ENCODE measurements around the gene DBP.

DBP gene

DNA sequence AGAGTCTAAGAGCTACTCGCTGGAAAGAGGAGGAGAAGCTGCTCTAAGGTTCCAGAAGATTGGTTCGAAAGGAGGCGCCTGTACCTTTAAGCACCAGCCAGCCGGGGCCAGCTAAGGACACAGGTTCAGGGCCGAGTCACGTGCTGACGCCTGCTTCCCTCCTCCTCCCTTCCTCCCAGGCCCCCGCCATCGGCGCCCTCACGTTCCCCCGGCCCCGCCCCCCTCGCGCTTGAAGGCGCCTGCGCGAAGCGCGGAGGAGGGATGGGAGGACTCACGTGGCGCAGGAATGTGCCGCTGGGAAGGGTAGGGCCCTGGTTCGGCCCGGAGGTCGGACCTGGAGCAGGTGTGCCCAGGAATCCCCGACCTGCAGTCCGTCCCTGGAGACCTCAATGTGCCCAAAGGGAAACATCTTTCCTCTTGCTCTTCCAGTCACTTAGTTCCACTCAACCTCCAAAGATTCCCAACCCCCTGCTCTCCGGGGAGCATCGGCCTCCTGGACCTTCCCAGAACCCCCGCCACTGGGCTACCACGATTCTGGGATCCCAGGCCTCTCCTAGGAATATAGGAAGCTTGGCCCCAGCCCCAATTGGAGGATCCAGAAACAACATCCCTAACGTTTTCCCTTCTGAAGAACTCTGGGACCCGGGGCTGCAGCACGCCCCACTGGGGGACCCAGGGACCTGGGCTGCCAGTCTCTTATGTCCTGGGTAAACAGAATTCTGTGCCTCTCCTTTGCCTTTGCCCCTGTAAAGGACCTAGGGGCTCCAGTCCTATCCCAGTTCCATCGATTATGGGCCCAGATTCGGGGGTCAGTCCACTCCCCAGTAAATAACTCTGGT lies 2.5 kb downstream of the DBP start (continued):
- TF ChIP-seq SP2 (tag by site-specific recombination; IDR thresholded peaks at IDR 0.05) (peak; percentile 83), ZSCAN30 (tag by site-specific recombination; IDR thresholded peaks at IDR 0.05) (peak; percentile 96), ZNF660 (tag by site-specific recombination; IDR thresholded peaks at IDR 0.05) (0 out of 2 replicates have a peak, but pooled peaks have one; percentile 10), ZBTB8A (tag by site-specific recombination; IDR thresholded peaks at IDR 0.05) (peak; percentile 59), ZNF610 (tag by site-specific recombination; IDR thresholded peaks at IDR 0.05; ENCODE audit: borderline replicate concordance) (no peak), SP7 (tag by site-specific recombination; IDR thresholded peaks at IDR 0.05) (peak; percentile 69), ZBTB21 (tag by site-specific recombination; IDR thresholded peaks at IDR 0.05) (no peak), ZNF10 (tag by site-specific recombination; IDR thresholded peaks at IDR 0.05) (0 out of 2 replicates have a peak, but pooled peaks have one; percentile 14), BCL11B (tag by site-specific recombination; IDR thresholded peaks at IDR 0.05; ENCODE audit: low read depth) (peak; percentile 91), HOXC10 (CRISPR knock-in tag; IDR thresholded peaks at IDR 0.05) (no peak), ZNF221 (tag by site-specific recombination; IDR thresholded peaks at IDR 0.05; ENCODE audit: borderline replicate concordance) (no peak), GLIS1 (tag by site-specific recombination; IDR thresholded peaks at IDR 0.05) (peak; percentile 78), ZNF132 (tag by site-specific recombination; IDR thresholded peaks at IDR 0.05; ENCODE audit: borderline replicate concordance) (no peak), ZNF600 (tag by site-specific recombination; IDR thresholded peaks at IDR 0.05) (peak; percentile 89; the same call in 1 of the 2 replicates), ZEB2 (tag by site-specific recombination; IDR thresholded peaks at IDR 0.05) (peak; percentile 68), ZNF623 (tag by site-specific recombination; IDR thresholded peaks at IDR 0.05) (no peak), ZNF223 (tag by site-specific recombination; IDR thresholded peaks at IDR 0.05) (peak; percentile 64; the same call in 1 of the 2 replicates), KLF16 (tag by site-specific recombination; IDR thresholded peaks at IDR 0.05) (peak; percentile 89), ZNF140 (tag by site-specific recombination; IDR thresholded peaks at IDR 0.05) (no peak), ZNF24 (tag by site-specific recombination; IDR thresholded peaks at IDR 0.05) (peak; percentile 87), ZNF211 (tag by site-specific recombination; IDR thresholded peaks at IDR 0.05; ENCODE audit: low read depth) (no peak), ZNF121 (tag by site-specific recombination; IDR thresholded peaks at IDR 0.05) (no peak), YY1 (tag by site-specific recombination; IDR thresholded peaks at IDR 0.05) (no peak), SP3 (tag by site-specific recombination; IDR thresholded peaks at IDR 0.05) (peak; percentile 83), ZNF747 (tag by site-specific recombination; IDR thresholded peaks at IDR 0.05) (no peak), KLF9 (tag by site-specific recombination; IDR thresholded peaks at IDR 0.05; ENCODE audit: low read depth) (peak; percentile 95), ZFP37 (tag by site-specific recombination; IDR thresholded peaks at IDR 0.05) (0 out of 2 replicates have a peak, but pooled peaks have one; percentile 20)
- TF ChIP-seq, protein P1, sequence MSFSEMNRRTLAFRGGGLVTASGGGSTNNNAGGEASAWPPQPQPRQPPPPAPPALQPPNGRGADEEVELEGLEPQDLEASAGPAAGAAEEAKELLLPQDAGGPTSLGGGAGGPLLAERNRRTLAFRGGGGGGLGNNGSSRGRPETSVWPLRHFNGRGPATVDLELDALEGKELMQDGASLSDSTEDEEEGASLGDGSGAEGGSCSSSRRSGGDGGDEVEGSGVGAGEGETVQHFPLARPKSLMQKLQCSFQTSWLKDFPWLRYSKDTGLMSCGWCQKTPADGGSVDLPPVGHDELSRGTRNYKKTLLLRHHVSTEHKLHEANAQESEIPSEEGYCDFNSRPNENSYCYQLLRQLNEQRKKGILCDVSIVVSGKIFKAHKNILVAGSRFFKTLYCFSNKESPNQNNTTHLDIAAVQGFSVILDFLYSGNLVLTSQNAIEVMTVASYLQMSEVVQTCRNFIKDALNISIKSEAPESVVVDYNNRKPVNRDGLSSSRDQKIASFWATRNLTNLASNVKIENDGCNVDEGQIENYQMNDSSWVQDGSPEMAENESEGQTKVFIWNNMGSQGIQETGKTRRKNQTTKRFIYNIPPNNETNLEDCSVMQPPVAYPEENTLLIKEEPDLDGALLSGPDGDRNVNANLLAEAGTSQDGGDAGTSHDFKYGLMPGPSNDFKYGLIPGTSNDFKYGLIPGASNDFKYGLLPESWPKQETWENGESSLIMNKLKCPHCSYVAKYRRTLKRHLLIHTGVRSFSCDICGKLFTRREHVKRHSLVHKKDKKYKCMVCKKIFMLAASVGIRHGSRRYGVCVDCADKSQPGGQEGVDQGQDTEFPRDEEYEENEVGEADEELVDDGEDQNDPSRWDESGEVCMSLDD (tag by site-specific recombination; IDR thresholded peaks at IDR 0.05) = peak; percentile 74
- TF ChIP-seq, protein P2, sequence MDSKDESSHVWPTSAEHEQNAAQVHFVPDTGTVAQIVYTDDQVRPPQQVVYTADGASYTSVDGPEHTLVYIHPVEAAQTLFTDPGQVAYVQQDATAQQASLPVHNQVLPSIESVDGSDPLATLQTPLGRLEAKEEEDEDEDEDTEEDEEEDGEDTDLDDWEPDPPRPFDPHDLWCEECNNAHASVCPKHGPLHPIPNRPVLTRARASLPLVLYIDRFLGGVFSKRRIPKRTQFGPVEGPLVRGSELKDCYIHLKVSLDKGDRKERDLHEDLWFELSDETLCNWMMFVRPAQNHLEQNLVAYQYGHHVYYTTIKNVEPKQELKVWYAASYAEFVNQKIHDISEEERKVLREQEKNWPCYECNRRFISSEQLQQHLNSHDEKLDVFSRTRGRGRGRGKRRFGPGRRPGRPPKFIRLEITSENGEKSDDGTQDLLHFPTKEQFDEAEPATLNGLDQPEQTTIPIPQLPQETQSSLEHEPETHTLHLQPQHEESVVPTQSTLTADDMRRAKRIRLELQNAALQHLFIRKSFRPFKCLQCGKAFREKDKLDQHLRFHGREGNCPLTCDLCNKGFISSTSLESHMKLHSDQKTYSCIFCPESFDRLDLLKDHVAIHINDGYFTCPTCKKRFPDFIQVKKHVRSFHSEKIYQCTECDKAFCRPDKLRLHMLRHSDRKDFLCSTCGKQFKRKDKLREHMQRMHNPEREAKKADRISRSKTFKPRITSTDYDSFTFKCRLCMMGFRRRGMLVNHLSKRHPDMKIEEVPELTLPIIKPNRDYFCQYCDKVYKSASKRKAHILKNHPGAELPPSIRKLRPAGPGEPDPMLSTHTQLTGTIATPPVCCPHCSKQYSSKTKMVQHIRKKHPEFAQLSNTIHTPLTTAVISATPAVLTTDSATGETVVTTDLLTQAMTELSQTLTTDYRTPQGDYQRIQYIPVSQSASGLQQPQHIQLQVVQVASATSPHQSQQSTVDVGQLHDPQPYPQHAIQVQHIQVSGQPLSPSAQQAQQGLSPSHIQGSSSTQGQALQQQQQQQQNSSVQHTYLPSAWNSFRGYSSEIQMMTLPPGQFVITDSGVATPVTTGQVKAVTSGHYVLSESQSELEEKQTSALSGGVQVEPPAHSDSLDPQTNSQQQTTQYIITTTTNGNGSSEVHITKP (tag by site-specific recombination; IDR thresholded peaks at IDR 0.05) = peak; percentile 99
- TF ChIP-seq, protein P3, sequence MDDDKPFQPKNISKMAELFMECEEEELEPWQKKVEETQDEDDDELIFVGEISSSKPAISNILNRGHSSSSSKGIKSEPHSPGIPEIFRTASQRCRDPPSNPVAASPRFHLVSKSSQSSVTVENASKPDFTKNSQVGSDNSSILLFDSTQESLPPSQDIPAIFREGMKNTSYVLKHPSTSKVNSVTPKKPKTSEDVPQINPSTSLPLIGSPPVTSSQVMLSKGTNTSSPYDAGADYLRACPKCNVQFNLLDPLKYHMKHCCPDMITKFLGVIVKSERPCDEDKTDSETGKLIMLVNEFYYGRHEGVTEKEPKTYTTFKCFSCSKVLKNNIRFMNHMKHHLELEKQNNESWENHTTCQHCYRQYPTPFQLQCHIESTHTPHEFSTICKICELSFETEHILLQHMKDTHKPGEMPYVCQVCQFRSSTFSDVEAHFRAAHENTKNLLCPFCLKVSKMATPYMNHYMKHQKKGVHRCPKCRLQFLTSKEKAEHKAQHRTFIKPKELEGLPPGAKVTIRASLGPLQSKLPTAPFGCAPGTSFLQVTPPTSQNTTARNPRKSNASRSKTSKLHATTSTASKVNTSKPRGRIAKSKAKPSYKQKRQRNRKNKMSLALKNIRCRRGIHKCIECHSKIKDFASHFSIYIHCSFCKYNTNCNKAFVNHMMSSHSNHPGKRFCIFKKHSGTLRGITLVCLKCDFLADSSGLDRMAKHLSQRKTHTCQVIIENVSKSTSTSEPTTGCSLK (tag by site-specific recombination; IDR thresholded peaks at IDR 0.05) = no peak
- TF ChIP-seq, protein P4, sequence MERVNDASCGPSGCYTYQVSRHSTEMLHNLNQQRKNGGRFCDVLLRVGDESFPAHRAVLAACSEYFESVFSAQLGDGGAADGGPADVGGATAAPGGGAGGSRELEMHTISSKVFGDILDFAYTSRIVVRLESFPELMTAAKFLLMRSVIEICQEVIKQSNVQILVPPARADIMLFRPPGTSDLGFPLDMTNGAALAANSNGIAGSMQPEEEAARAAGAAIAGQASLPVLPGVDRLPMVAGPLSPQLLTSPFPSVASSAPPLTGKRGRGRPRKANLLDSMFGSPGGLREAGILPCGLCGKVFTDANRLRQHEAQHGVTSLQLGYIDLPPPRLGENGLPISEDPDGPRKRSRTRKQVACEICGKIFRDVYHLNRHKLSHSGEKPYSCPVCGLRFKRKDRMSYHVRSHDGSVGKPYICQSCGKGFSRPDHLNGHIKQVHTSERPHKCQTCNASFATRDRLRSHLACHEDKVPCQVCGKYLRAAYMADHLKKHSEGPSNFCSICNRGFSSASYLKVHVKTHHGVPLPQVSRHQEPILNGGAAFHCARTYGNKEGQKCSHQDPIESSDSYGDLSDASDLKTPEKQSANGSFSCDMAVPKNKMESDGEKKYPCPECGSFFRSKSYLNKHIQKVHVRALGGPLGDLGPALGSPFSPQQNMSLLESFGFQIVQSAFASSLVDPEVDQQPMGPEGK (tag by site-specific recombination; IDR thresholded peaks at IDR 0.05) = peak; percentile 95
